GM23248 (cell line): ENCODE results near the gene ANO6. TPM values are rescaled to one million over a fixed set of nuclear protein-coding genes. Genes with fewer than 3 reads are reported as not detected.

Source experiments
- DNase-seq: peaks from one replicate; pipeline ENCODE4 v3.0.0-alpha.2; 2015
- H2AFZ ChIP-seq: fragments of 200-600 bp; sonication (generic); 2 replicates; pipeline ENCODE4 v1.6.1; 2016; ENCODE audit warnings: antibody characterized with exemption
- H3F3A ChIP-seq: fragments of 200-600 bp; sonication (generic); 2 replicates; pipeline ENCODE4 v1.6.1; 2016; ENCODE audit warnings: mild to moderate bottlenecking, antibody characterized with exemption, mixed run types; ENCODE audit not compliant: insufficient read depth
- H3K27ac ChIP-seq: fragments of 200-600 bp; sonication (generic); 2 replicates; pipeline ENCODE4 v1.5.1; 2016; ENCODE audit warnings: mild to moderate bottlenecking
- H3K27me3 ChIP-seq: fragments of 200-600 bp; sonication (generic); replicated peaks from 2 replicates; pipeline ENCODE4 v1.6.1; 2016; ENCODE audit warnings: mild to moderate bottlenecking; ENCODE audit not compliant: insufficient read depth
- H3K36me3 ChIP-seq: fragments of 200-600 bp; sonication (generic); 2 replicates; pipeline ENCODE4 v1.6.1; 2016; ENCODE audit warnings: low read depth, mild to moderate bottlenecking
- H3K4me1 ChIP-seq: fragments of 200-600 bp; sonication (generic); 2 replicates; pipeline ENCODE4 v1.6.1; 2016; ENCODE audit warnings: mild to moderate bottlenecking; ENCODE audit not compliant: insufficient read depth
- H3K4me2 ChIP-seq: fragments of 200-600 bp; sonication (generic); one replicate; pipeline ENCODE4 v1.6.1; 2016; ENCODE audit warnings: mild to moderate bottlenecking; ENCODE audit not compliant: unreplicated experiment
- H3K4me3 ChIP-seq: fragments of 200-600 bp; sonication (generic); 2 replicates; pipeline ENCODE4 v1.5.1; 2016; ENCODE audit warnings: mild to moderate bottlenecking
- H3K79me2 ChIP-seq: fragments of 200-600 bp; sonication (generic); 2 replicates; pipeline ENCODE4 v1.6.1; 2016; ENCODE audit warnings: mild to moderate bottlenecking; ENCODE audit not compliant: insufficient read depth
- H3K9ac ChIP-seq: fragments of 200-600 bp; sonication (generic); 2 replicates; pipeline ENCODE4 v1.6.1; 2016; ENCODE audit warnings: mild to moderate bottlenecking
- H3K9me2 ChIP-seq: fragments of 200-600 bp; sonication (generic); 2 replicates; pipeline ENCODE4 v1.6.1; 2016; ENCODE audit warnings: mixed run types, mild to moderate bottlenecking, moderate library complexity; ENCODE audit not compliant: insufficient read depth
- H3K9me3 ChIP-seq: fragments of 200-600 bp; sonication (generic); one replicate; pipeline ENCODE4 v1.6.1; 2017; ENCODE audit warnings: low read depth
- H4K20me1 ChIP-seq: fragments of 200-600 bp; sonication (generic); 2 replicates; pipeline ENCODE4 v1.6.0; 2016; ENCODE audit not compliant: insufficient read depth
- EZH2 ChIP-seq: fragments of 200-600 bp; sonication (generic); IDR thresholded peaks from 2 replicates; pipeline ENCODE4 v1.6.1; 2018; ENCODE audit warnings: antibody characterized with exemption, mild to moderate bottlenecking; ENCODE audit not compliant: insufficient read depth, poor library complexity, severe bottlenecking
- EZH2phosphoT487 ChIP-seq: fragments of 200-600 bp; sonication (generic); IDR thresholded peaks from 2 replicates; pipeline ENCODE4 v1.6.1; 2018; ENCODE audit warnings: antibody characterized with exemption, moderate library complexity, mild to moderate bottlenecking, low read depth; ENCODE audit not compliant: insufficient read depth
- WGBS, 2 experiments: methylation state at CpG; one replicate each; pipeline ENCODE4 v1.1.6; 2015 to 2017; ENCODE audit warnings: low lambda C conversion rate in 2 of 2, low coverage in 1 of 2; ENCODE audit errors: missing lambda C conversion rate in 2 of 2; 5-methylcytosine and 5-hydroxymethylcytosine counted together
- in situ Hi-C: fragments of 300-500 bp; cut with MboI; formaldehyde crosslinking; loops from 2 replicates; pipeline ENCODE4 v1.15.0; 2020
- polyA plus RNA-seq: library from polyadenylated mRNA; unstranded; fragments of >200 nt; fragmentation: Nextera tagmentation; extraction: Ambion mirVana; gene quantifications from 2 replicates; pipeline ENCODE4 v1.2.1, GENCODE V29; 2016
- total RNA-seq: library from RNA; depleted of rRNA; stranded (reverse); fragments of >200 nt; shearing (Covaris generic); gene quantifications from 2 replicates; pipeline ENCODE4 v1.2.3, GENCODE V29; 2014

ANO6 gene
- total and polyA plus RNA-seq, 2 experiments from 2014 or later, result 50.1 to 65.4 TPM

- no peaks in the 10 kb centered on the region for H3K36me3 ChIP-seq
- no peak overlapping the region for H3K4me2 ChIP-seq
- H3K9me3 ChIP-seq, result no peaks in the 10 kb centered on the region
- H3K79me2 ChIP-seq, result peaks cover 17% of the 10 kb centered on the region
- no peak overlapping the region for H3K9ac ChIP-seq
- WGBS, 2 experiments, result 95 to 97% methylated on average over 1 of the region's 1 CpG
- H3K9me2 ChIP-seq, result no peaks in the 10 kb centered on the region
- TF ChIP-seq EZH2, result no peak
- TF ChIP-seq EZH2phosphoT487, result no peak
- no peaks in the 10 kb centered on the region for H4K20me1 ChIP-seq
- in situ Hi-C loops, result no loop called here
- H3K27me3 ChIP-seq, result no peaks in the 10 kb centered on the region
- peaks cover 11% of the 10 kb centered on the region for H3K4me1 ChIP-seq
- no peak overlapping the region for H2AFZ ChIP-seq
- H3K4me3 ChIP-seq, result no peak overlapping the region
- DNase-seq, result no peak
- no peak overlapping the region for H3K27ac ChIP-seq
- H3F3A ChIP-seq, result peaks cover 35% of the 10 kb centered on the region
These were observed 2.8 kb upstream of the ANO6 start for GRCh38 chr12:45213107-45213506.

DNA sequence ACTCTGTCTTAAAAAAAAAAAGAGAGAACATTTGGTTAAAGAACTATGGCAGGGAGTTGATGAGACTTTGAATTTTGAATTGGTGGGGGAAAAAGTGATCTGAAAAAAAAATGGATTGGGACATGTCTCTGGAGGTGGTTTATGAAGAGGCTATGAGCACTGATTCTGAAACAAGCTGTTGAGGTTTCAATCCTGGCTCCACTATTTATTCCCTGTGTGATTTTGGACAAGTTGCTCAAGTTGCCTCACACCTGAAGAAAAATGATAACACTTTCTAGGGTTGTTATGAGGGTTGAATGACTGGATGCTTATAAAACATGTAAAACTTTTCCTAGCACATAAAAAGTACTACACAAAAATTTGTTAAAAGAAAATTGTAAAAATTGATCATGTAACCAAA, 1.8 kb upstream of the ANO6 start:
- Histone ChIP-seq H2AFZ (peak overlapping the region; percentile 92; the same call in 1 of the 2 replicates), H3F3A (peaks cover 35% of the 10 kb centered on the region), H3K4me2 (peak overlapping the region; percentile 96), H3K9me2 (no peaks in the 10 kb centered on the region), H3K4me3 (peak overlapping the region; percentile 95), H3K27me3 (no peaks in the 10 kb centered on the region), H3K4me1 (peaks cover 21% of the 10 kb centered on the region), H3K79me2 (peaks cover 26% of the 10 kb centered on the region), H3K9me3 (no peaks in the 10 kb centered on the region), H3K9ac (peak overlapping the region; percentile 95), H3K36me3 (no peaks in the 10 kb centered on the region), H4K20me1 (no peaks in the 10 kb centered on the region), H3K27ac (no peak overlapping the region)
- no peak for DNase-seq
- TF ChIP-seq EZH2, result no peak
- in situ Hi-C loops, result no loop called here

DNA sequence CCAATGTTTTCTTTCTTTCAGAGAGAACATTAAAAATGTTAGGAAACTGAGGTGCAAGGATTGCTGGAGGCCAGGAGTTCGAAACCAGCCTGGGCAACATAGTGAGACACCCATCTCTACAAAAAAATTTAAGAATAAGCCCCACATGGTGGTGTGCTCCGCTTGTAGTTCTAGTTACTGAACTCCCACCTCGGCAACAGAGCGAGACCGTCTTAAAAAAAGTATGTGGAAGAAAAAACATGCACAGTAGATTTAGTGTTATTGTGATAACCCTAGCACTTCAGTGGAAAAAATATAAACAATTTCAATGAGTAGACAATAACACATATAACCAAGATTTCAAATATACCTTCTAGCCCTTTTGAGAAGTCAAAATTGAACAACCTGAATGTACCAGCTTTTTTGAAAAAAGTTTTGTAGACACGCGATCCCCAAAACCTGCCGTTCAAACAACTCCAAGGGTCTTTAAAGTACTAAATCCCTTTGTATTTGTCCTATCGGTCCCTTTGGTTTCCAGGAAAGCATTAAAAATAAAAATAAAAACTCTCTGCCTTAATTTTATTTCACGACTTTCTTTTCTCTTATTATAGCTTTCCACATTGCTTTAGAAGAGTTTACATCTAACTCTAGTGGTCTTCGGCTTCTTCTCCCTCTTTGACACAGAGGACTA, 1.0 kb upstream of the ANO6 start:
- Histone ChIP-seq H3K4me3 (peak overlapping the region; percentile 95), H2AFZ (peak overlapping the region; percentile 92), H3K36me3 (no peaks in the 10 kb centered on the region), H3K9me3 (no peaks in the 10 kb centered on the region), H3K4me1 (peaks cover 21% of the 10 kb centered on the region), H4K20me1 (no peaks in the 10 kb centered on the region), H3K27me3 (no peaks in the 10 kb centered on the region), H3K27ac (peak overlapping the region; percentile 86), H3F3A (peaks cover 28% of the 10 kb centered on the region), H3K9ac (peak overlapping the region; percentile 95), H3K9me2 (no peaks in the 10 kb centered on the region), H3K79me2 (peaks cover 35% of the 10 kb centered on the region), H3K4me2 (peak overlapping the region; percentile 96)
- in situ Hi-C loops, result no loop called here
- TF ChIP-seq EZH2phosphoT487 (no peak), EZH2 (no peak)
- peak; percentile 61 for DNase-seq
- WGBS, 2 experiments, result 6 to 7% methylated on average over 11 of the region's 11 CpGs

DNA sequence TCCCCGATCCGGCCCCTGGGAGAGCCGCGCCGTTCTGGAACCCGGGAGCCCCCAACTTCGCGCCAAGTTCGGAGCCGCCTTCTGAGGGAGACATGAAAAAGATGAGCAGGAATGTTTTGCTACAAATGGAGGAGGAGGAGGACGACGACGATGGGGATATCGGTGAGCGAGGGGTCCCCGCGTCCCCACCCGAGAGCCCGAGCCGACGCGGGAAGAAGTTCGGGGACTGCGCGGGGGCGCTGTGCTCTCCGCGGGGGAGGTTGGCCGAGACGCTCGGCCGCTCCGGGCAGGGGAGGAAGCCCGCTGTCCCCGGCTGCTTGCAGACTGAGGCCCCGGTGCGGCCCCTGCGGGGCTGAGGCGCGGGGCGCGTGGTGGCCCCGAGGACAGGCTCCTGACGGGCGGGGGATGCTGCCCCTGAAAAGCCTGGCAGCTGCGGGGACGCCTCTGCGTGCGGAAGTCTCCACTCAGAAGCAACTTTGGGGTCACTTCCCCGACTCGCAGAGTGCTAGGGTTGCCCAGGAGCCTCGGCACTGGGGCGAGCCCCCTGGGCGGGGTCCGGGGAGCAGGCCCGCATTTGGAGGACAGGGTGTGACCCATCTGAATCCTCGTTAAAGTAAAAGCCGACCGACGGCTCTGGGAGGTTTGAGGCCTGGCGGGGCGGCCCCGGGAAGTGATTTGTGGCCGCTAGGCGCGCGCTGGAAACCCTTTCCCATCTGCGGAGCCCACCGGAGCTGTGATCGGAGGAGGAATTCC, 511 bp downstream of the ANO6 start:
- H3K27ac ChIP-seq, result peak overlapping the region; percentile 86

More for the DNA sequence above, 511 bp downstream of the ANO6 start:
- H3K79me2 ChIP-seq, result peaks cover 50% of the 10 kb centered on the region
- H3K4me3 ChIP-seq, result peak overlapping the region; percentile 95
- in situ Hi-C loops, result no loop called here
- H3K36me3 ChIP-seq, result no peaks in the 10 kb centered on the region
- no peaks in the 10 kb centered on the region for H3K9me2 ChIP-seq
- H2AFZ ChIP-seq, result peak overlapping the region; percentile 92
- 1% methylated on average over 55 to 59 of the region's 70 CpGs for WGBS, 2 experiments
- TF ChIP-seq EZH2phosphoT487 (no peak), EZH2 (no peak)
- H3K4me2 ChIP-seq, result peak overlapping the region; percentile 96
- H3K4me1 ChIP-seq, result peaks cover 21% of the 10 kb centered on the region
- no peaks in the 10 kb centered on the region for H3K27me3 ChIP-seq
- peak; percentile 73 for DNase-seq
- H3K9ac ChIP-seq, result peak overlapping the region; percentile 95
- peaks cover 28% of the 10 kb centered on the region for H3F3A ChIP-seq
- no peaks in the 10 kb centered on the region for H4K20me1 ChIP-seq
- H3K9me3 ChIP-seq, result no peaks in the 10 kb centered on the region
